Glomerular visceral epithelial cell (primary cell): ENCODE results near the gene DCAF6.

Source experiments
- DNase-seq: peaks from one replicate; pipeline ENCODE4 v3.0.0-alpha.2; 2016; ENCODE audit errors: extremely low spot score

The DCAF6 gene

GRCh38 chr1:168084396-168085231, 148.1 kb downstream of the DCAF6 start:
- DNase-seq = peak; percentile 27

- DNase-seq = no peak
Observed at GRCh38 chr1:168085401-168085872, 149.0 kb downstream of the DCAF6 start.

- DNase-seq = no peak
Observed at GRCh38 chr1:168086438-168086837, 150.0 kb downstream of the DCAF6 start.

GRCh38 chr1:168087696-168088095, 151.2 kb downstream of the DCAF6 start:
- DNase-seq = no peak

GRCh38 chr1:168088511-168089325, 152.2 kb downstream of the DCAF6 start:
- DNase-seq = no peak

- DNase-seq = no peak
Observed at GRCh38 chr1:168089326-168089978, 153.0 kb downstream of the DCAF6 start.

GRCh38 chr1:168089979-168090337, 153.5 kb downstream of the DCAF6 start:
- DNase-seq = no peak

GRCh38 chr1:168090395-168090794, 153.9 kb downstream of the DCAF6 start:
- no peak for DNase-seq

GRCh38 chr1:168091063-168091462, 154.6 kb downstream of the DCAF6 start:
- DNase-seq = no peak

- DNase-seq = no peak
Observed at GRCh38 chr1:168091720-168092550, 155.5 kb downstream of the DCAF6 start.

- DNase-seq = peak; percentile 25
Observed at GRCh38 chr1:168092566-168093355, 156.3 kb downstream of the DCAF6 start.

GRCh38 chr1:168093616-168094015, 157.1 kb downstream of the DCAF6 start:
- no peak for DNase-seq

GRCh38 chr1:168095476-168095875, 159.0 kb downstream of the DCAF6 start:
- no peak for DNase-seq

- DNase-seq = no peak
Observed at GRCh38 chr1:168096296-168097165, 160.0 kb downstream of the DCAF6 start.

- no peak for DNase-seq
Observed at GRCh38 chr1:168097921-168098528, 161.5 kb downstream of the DCAF6 start.

- no peak for DNase-seq
Observed at GRCh38 chr1:168098534-168099320, 162.2 kb downstream of the DCAF6 start.

GRCh38 chr1:168099337-168099801, 162.9 kb downstream of the DCAF6 start:
- no peak for DNase-seq

GRCh38 chr1:168100315-168101002, 164.0 kb downstream of the DCAF6 start:
- DNase-seq = no peak
